Thoracic aorta (tissue), 2 donors: ENCODE results near the gene CACNG5. TPM values are rescaled to one million over a fixed set of nuclear protein-coding genes. Genes with fewer than 3 reads are reported as not detected.

ENCODE experiments used
- ATAC-seq: fragments of 150-250 bp; one replicate; pipeline ENCODE4 v1.8.0; 2017; ENCODE audit warnings: low read depth; ENCODE audit not compliant: insufficient number of reproducible peaks, low FRiP score
- DNase-seq: peaks from one replicate; pipeline ENCODE4 v3.0.0-alpha.2; 2020; ENCODE audit warnings: low spot score
- H3K27ac ChIP-seq, 2 donors: fragments of 200-600 bp; sonication (generic); 1 replicate in 1 of 2; 2 replicates in 1 of 2; pipeline ENCODE4 v1.5.1; 2016; ENCODE audit warnings: mild to moderate bottlenecking in 2 of 2, moderate library complexity in 2 of 2
- H3K27me3 ChIP-seq: fragments of 200-600 bp; sonication (generic); replicated peaks from 2 replicates; pipeline ENCODE4 v1.6.0; 2016; ENCODE audit warnings: mild to moderate bottlenecking; ENCODE audit not compliant: insufficient read depth
- H3K36me3 ChIP-seq: fragments of 200-600 bp; sonication (generic); one replicate; pipeline ENCODE4 v1.5.1; 2016
- H3K4me1 ChIP-seq, 2 donors: fragments of 200-600 bp; sonication (generic); 1 replicate in 1 of 2; 2 replicates in 1 of 2; pipeline versions ENCODE4 v1.5.1 to v1.6.0; 2016; ENCODE audit warnings: low read depth in 2 of 2, mild to moderate bottlenecking in 1 of 2; ENCODE audit not compliant: control insufficient read depth in 1 of 2
- H3K4me3 ChIP-seq: fragments of 200-600 bp; sonication (generic); 2 replicates; pipeline ENCODE4 v1.5.1; 2016; ENCODE audit warnings: mild to moderate bottlenecking
- H3K9me3 ChIP-seq: fragments of 200-600 bp; sonication (generic); 2 replicates; pipeline ENCODE4 v1.5.1; 2016
- total RNA-seq, 2 donors: library from RNA; depleted of rRNA; stranded (reverse); fragments of >200 nt; gene quantifications; one replicate each; pipeline versions ENCODE4 v1.1.0 to v1.2.3, GENCODE V29; 2016
- TF ChIP-seq, protein P1 (sequence below): fragments of 200-600 bp; sonication (generic); IDR thresholded peaks from one replicate; pipeline ENCODE4 v1.5.1; 2019; ENCODE audit warnings: antibody characterized with exemption

Gene CACNG5
- total RNA-seq, 2 donors from 2014 or later = not detected

DNA sequence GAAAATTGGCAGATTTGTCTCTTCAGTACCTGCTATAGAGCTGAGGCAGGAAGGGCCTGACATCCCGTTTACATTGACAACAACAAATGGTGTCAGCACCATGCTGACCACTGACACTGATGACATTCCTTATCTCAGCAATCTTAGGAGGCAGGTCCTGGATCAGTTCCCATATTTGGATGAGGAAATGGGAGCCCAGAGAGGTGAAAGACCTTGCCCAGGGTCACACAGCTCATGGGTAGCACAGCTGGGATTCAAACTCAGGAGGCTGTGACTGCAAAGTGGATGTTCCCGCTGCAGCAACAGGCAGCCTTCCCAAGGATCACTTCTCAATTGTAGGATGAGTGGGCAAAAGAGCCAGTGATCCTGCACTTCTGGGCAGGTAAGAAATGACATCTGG is 99.1 kb downstream of the CACNG5 start:
- DNase-seq = no peak
- no peak for ATAC-seq
- no peaks in the 10 kb centered on the region for H3K27me3 ChIP-seq

More for the DNA sequence above, 99.1 kb downstream of the CACNG5 start:
- Histone ChIP-seq H3K4me1 (no peaks in the 10 kb centered on the region), H3K36me3 (no peaks in the 10 kb centered on the region), H3K27ac (no peak overlapping the region), H3K4me3 (no peak overlapping the region), H3K9me3 (no peaks in the 10 kb centered on the region)
- TF ChIP-seq, protein P1, sequence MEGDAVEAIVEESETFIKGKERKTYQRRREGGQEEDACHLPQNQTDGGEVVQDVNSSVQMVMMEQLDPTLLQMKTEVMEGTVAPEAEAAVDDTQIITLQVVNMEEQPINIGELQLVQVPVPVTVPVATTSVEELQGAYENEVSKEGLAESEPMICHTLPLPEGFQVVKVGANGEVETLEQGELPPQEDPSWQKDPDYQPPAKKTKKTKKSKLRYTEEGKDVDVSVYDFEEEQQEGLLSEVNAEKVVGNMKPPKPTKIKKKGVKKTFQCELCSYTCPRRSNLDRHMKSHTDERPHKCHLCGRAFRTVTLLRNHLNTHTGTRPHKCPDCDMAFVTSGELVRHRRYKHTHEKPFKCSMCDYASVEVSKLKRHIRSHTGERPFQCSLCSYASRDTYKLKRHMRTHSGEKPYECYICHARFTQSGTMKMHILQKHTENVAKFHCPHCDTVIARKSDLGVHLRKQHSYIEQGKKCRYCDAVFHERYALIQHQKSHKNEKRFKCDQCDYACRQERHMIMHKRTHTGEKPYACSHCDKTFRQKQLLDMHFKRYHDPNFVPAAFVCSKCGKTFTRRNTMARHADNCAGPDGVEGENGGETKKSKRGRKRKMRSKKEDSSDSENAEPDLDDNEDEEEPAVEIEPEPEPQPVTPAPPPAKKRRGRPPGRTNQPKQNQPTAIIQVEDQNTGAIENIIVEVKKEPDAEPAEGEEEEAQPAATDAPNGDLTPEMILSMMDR = no peak

Other genes with a start within 250 kb of the CACNG5 start
- gene CACNG4, start 129.6 kb downstream of the CACNG5 start, total RNA-seq = not detected
- gene CACNG1, start 209.4 kb downstream of the CACNG5 start, total RNA-seq = not detected